OCI-LY7 (cell line): ENCODE results near the gene TCF23. TPM values are rescaled to one million over a fixed set of nuclear protein-coding genes. Genes with fewer than 3 reads are reported as not detected.
A peak's percentile ranks its signal among the peaks of the same experiment; 100 is the strongest.

Experiments
- BruUV-seq: library from RNA; stranded (reverse); fragments of 400-500 nt; replicated peaks from 2 replicates; lab custom pipeline; 2021; lab: Mats Ljungman, UMichigan
- CTCF ChIA-PET: fragments of 300-600 bp; sonication (Branson Sonifier 250); formaldehyde crosslinking; loops from one replicate; lab custom pipeline; 2022; ENCODE audit warnings: antibody characterized with exemption; ENCODE audit not compliant: unreplicated experiment; lab: Charles Lee
- POLR2A ChIA-PET: fragments of 300-600 bp; sonication (Branson Sonifier 250); formaldehyde crosslinking; loops from one replicate; lab custom pipeline; 2022; ENCODE audit warnings: antibody characterized with exemption; lab: Charles Lee
- DNase-seq: peaks from one replicate; pipeline ENCODE4 v3.0.0-alpha.2; 2015; ENCODE audit warnings: low spot score
- H2AFZ ChIP-seq: fragments of 200-600 bp; sonication (generic), shearing (Covaris generic); 2 replicates; pipeline ENCODE4 v1.6.1; 2014; ENCODE audit warnings: mild to moderate bottlenecking, antibody characterized with exemption, low read length, moderate library complexity
- H3K27ac ChIP-seq: fragments of 200-600 bp; sonication (generic); 2 replicates; pipeline ENCODE4 v1.5.1; 2014; ENCODE audit warnings: mixed run types, low read depth, mild to moderate bottlenecking, moderate library complexity, low read length, inconsistent platforms; ENCODE audit not compliant: poor library complexity, severe bottlenecking
- H3K36me3 ChIP-seq: fragments of 200-600 bp; sonication (generic); 2 replicates; pipeline ENCODE4 v1.6.1; 2014; ENCODE audit warnings: mild to moderate bottlenecking, antibody characterized with exemption, low read length, moderate library complexity, mixed read lengths; ENCODE audit not compliant: insufficient read depth
- H3K4me1 ChIP-seq: fragments of 200-600 bp; sonication (generic); 2 replicates; pipeline ENCODE4 v1.5.1; 2014; ENCODE audit warnings: mild to moderate bottlenecking, low read length; ENCODE audit not compliant: insufficient read depth, poor library complexity, severe bottlenecking
- H3K4me2 ChIP-seq: fragments of 200-600 bp; sonication (generic); 2 replicates; pipeline ENCODE4 v1.6.1; 2014; ENCODE audit warnings: mild to moderate bottlenecking, low read length
- H3K4me3 ChIP-seq: fragments of 200-600 bp; sonication (generic); 2 replicates; pipeline ENCODE4 v1.5.1; 2014; ENCODE audit warnings: mild to moderate bottlenecking, low read depth, low read length; ENCODE audit not compliant: poor library complexity, severe bottlenecking
- H3K79me2 ChIP-seq: fragments of 200-600 bp; sonication (generic); 2 replicates; pipeline ENCODE4 v1.6.1; 2016; ENCODE audit warnings: low read depth, mild to moderate bottlenecking, low read length, moderate library complexity, mixed read lengths; ENCODE audit not compliant: insufficient read depth
- H3K9me2 ChIP-seq: fragments of 200-600 bp; sonication (generic); 2 replicates; pipeline ENCODE4 v1.6.1; 2016; ENCODE audit warnings: mild to moderate bottlenecking, low read length, mixed read lengths; ENCODE audit not compliant: insufficient read depth
- H3K9me3 ChIP-seq: fragments of 200-600 bp; sonication (generic); 2 replicates; pipeline ENCODE4 v1.6.1; 2014; ENCODE audit warnings: mild to moderate bottlenecking, mixed run types, low read length, mixed read lengths
- H4K20me1 ChIP-seq: fragments of 200-600 bp; sonication (generic); 2 replicates; pipeline ENCODE4 v1.6.1; 2014; ENCODE audit warnings: mild to moderate bottlenecking, antibody characterized with exemption, low read length, moderate library complexity, mixed read lengths; ENCODE audit not compliant: insufficient read depth
- CTCF ChIP-seq: fragments of 200-600 bp; sonication (generic); conservative IDR thresholded peaks from 2 replicates; pipeline ENCODE4 v1.5.1; 2014; ENCODE audit warnings: mild to moderate bottlenecking, antibody characterized with exemption, low read length, moderate library complexity, mixed read lengths
- EZH2phosphoT487 ChIP-seq: fragments of 200-600 bp; sonication (generic); IDR thresholded peaks from 2 replicates; pipeline ENCODE4 v1.6.1; 2018; ENCODE audit warnings: low read depth, borderline replicate concordance, mild to moderate bottlenecking, mixed run types, antibody characterized with exemption, low read length, moderate library complexity, mixed read lengths
- intact Hi-C: fragments of 100-400 bp; cut with micrococcal nuclease; formaldehyde crosslinking; loops from one replicate; pipeline ENCODE4 v1.10.0; 2022; ENCODE audit not compliant: unreplicated experiment
- total RNA-seq, 2 experiments: library from RNA; depleted of rRNA in 1 of 2; stranded (reverse); fragments of >200 nt in 1 of 2; shearing (Covaris generic) in 1 of 2; gene quantifications; 2 replicates each; pipeline ENCODE4 v1.2.3, GENCODE V29; 2014 to 2022

Gene TCF23
- total RNA-seq, 2 experiments from 2014 or later, result 0.25 TPM; not detected in 1

- intact Hi-C loops, result loop anchor here (1.0 to 5.0 kb wide), 2 partner anchors 21 to 122 kb away; no protein-coding TSS in a partner anchor
- DNase-seq, result peak; percentile 23
Measured at GRCh38 chr2:27170581-27171337, 22.0 kb downstream of the TCF23 start.

GRCh38 chr2:27171351-27171848 lies 22.6 kb downstream of the TCF23 start:
- no peaks in the 10 kb centered on the region for H3K79me2 ChIP-seq
- no peak overlapping the region for H3K27ac ChIP-seq
- H3K4me1 ChIP-seq, result peaks cover 77% of the 10 kb centered on the region
- intact Hi-C loops, result loop anchor here (5.0 kb wide), 1 partner anchor 121 kb away; no protein-coding TSS in a partner anchor
- H3K4me3 ChIP-seq, result no peak overlapping the region
- peak overlapping the region; percentile 17; the same call in 1 of the 2 replicates for H2AFZ ChIP-seq
- no peaks in the 10 kb centered on the region for H3K36me3 ChIP-seq
- H3K4me2 ChIP-seq, result no peak overlapping the region
- H3K9me3 ChIP-seq, result no peaks in the 10 kb centered on the region
- no TSS peak for BruUV-seq
- DNase-seq, result no peak
- ChIA-PET POLR2A (interaction anchor here (0.6 to 0.8 kb wide), 2 partner anchors 37 to 84 kb away, joined by 3 to 4 read pairs; partner anchors contain the start of gene PREB), CTCF (interaction anchor here (0.7 kb wide), 1 partner anchor 20 kb away, joined by 3 read pairs; no protein-coding TSS in a partner anchor)
- TF ChIP-seq EZH2phosphoT487, result no peak
- no peak for TF ChIP-seq CTCF
- no peaks in the 10 kb centered on the region for H4K20me1 ChIP-seq
- H3K9me2 ChIP-seq, result no peaks in the 10 kb centered on the region

More at GRCh38 chr2:27170581-27171337, 22.0 kb downstream of the TCF23 start:
- Histone ChIP-seq H2AFZ (peak overlapping the region; percentile 94), H4K20me1 (no peaks in the 10 kb centered on the region), H3K79me2 (no peaks in the 10 kb centered on the region), H3K4me2 (peak overlapping the region; percentile 80), H3K27ac (peak overlapping the region; percentile 63), H3K9me3 (peaks cover 5% of the 10 kb centered on the region; the same call in 1 of the 2 replicates), H3K9me2 (no peaks in the 10 kb centered on the region), H3K36me3 (peaks cover 4% of the 10 kb centered on the region; the same call in 1 of the 2 replicates), H3K4me3 (peak overlapping the region; percentile 62), H3K4me1 (peaks cover 77% of the 10 kb centered on the region)
- no TSS peak for BruUV-seq
- TF ChIP-seq CTCF, result no peak
- TF ChIP-seq EZH2phosphoT487, result no peak
- POLR2A ChIA-PET, result interaction anchor here (0.6 to 1.2 kb wide), 5 partner anchors 16 to 91 kb away, joined by 3 to 6 read pairs (median 4); partner anchors contain the start of gene PREB
- CTCF ChIA-PET, result interaction anchor here (0.7 to 1.2 kb wide), 3 partner anchors 21 to 68 kb away, joined by 3 to 5 read pairs (median 3); no protein-coding TSS in a partner anchor
